ENCODE measurements around the gene GRIK4.

The GRIK4 gene

GRCh38 chr11:120942701-120943100 is 431.2 kb downstream of the GRIK4 start:
- Histone ChIP-seq H3K27ac (ENCODE audit: low read depth, low read length, poor library complexity, severe bottlenecking) (no peak overlapping the region), H4K20me1 (ENCODE audit: insufficient read depth, low read length) (no peaks in the 10 kb centered on the region), H3F3A (ENCODE audit: insufficient read depth, low read length) (no peaks in the 10 kb centered on the region), H3K9ac (ENCODE audit: low read length) (no peak overlapping the region), H3K9me2 (ENCODE audit: low read depth, low read length) (no peaks in the 10 kb centered on the region), H3K27me3 (ENCODE audit: insufficient read depth, low read length) (no peaks in the 10 kb centered on the region), H3K79me2 (ENCODE audit: insufficient read depth, low read length) (no peaks in the 10 kb centered on the region), H3K4me2 (ENCODE audit: low read length) (no peak overlapping the region), H3K4me1 (ENCODE audit: insufficient read depth, low read length, severe bottlenecking) (no peaks in the 10 kb centered on the region), H2AFZ (ENCODE audit: low read length) (no peak overlapping the region), H3K9me3 (ENCODE audit: low read length) (peaks cover 9% of the 10 kb centered on the region; the same call in 1 of the 2 replicates), H3K36me3 (ENCODE audit: insufficient read depth, low read length) (no peaks in the 10 kb centered on the region), H3K4me3 (ENCODE audit: low read depth, low read length, poor library complexity, severe bottlenecking) (no peak overlapping the region)
- TF ChIP-seq EZH2 (IDR thresholded peaks at IDR 0.05; ENCODE audit: borderline replicate concordance, low read length) (no peak), CTCF (IDR thresholded peaks at IDR 0.05; ENCODE audit: low read length) (no peak)

DNA sequence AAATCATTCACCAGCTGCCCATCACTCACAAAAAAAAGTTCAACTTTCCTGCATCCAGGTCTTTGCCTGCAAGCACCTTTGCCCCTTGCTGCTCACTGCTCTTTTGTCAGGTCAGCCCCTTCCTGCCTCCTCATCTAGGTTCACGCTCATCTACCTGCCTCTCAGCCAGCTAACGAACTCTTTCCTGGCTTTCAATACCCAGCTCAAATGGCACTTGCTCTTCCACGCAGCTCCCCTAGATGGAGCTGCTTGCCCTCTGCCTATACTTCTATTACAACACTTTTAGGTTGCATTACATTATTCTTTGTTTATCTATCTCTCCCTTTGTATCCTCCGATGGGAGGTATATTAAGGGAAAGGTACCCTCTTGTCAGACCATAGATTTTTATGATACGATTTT is 433.5 kb downstream of the GRIK4 start:
- TF ChIP-seq EZH2 (IDR thresholded peaks at IDR 0.05; ENCODE audit: borderline replicate concordance, low read length): no peak
- no peak; the same call in 1 of the 2 replicates for TF ChIP-seq CTCF (IDR thresholded peaks at IDR 0.05; ENCODE audit: low read length)
- peaks cover 9% of the 10 kb centered on the region; the same call in 1 of the 2 replicates for H3K9me3 ChIP-seq (ENCODE audit: low read length)
- no peaks in the 10 kb centered on the region for H3K36me3 ChIP-seq (ENCODE audit: insufficient read depth, low read length)
- no peak overlapping the region for H3K9ac ChIP-seq (ENCODE audit: low read length)
- no peaks in the 10 kb centered on the region for H3K79me2 ChIP-seq (ENCODE audit: insufficient read depth, low read length)
- no peaks in the 10 kb centered on the region for H3K9me2 ChIP-seq (ENCODE audit: low read depth, low read length)
- no peaks in the 10 kb centered on the region for H3K4me1 ChIP-seq (ENCODE audit: insufficient read depth, low read length, severe bottlenecking)
- no peaks in the 10 kb centered on the region for H4K20me1 ChIP-seq (ENCODE audit: insufficient read depth, low read length)
- H3K27ac ChIP-seq (ENCODE audit: low read depth, low read length, poor library complexity, severe bottlenecking): no peak overlapping the region
- H3F3A ChIP-seq (ENCODE audit: insufficient read depth, low read length): no peaks in the 10 kb centered on the region
- no peak overlapping the region for H2AFZ ChIP-seq (ENCODE audit: low read length)
- H3K4me2 ChIP-seq (ENCODE audit: low read length): no peak overlapping the region
- no peaks in the 10 kb centered on the region for H3K27me3 ChIP-seq (ENCODE audit: insufficient read depth, low read length)
- H3K4me3 ChIP-seq (ENCODE audit: low read depth, low read length, poor library complexity, severe bottlenecking): no peak overlapping the region

DNA sequence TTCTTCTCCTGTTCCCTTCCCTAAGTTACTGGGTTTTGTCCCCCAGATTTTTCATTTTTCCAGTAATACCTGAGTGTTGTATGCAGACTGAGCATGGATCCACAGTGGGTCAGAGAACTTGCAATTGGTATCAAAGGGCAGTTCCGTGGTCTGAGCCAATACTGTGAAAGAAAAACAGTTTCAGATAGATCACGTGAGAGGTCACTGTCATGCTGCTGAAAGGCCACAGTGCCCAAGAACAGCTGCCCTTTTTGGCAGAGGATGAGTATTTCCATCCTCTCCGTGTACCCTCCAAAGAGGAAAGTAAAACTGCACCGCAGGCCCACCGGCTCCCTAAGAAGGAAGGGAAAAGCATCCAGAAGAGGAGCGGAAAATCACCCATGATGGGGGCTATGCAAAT is 439.3 kb downstream of the GRIK4 start:
- Histone ChIP-seq H3F3A (ENCODE audit: insufficient read depth, low read length) (no peaks in the 10 kb centered on the region), H3K9me3 (ENCODE audit: low read length) (no peaks in the 10 kb centered on the region), H3K4me3 (ENCODE audit: low read depth, low read length, poor library complexity, severe bottlenecking) (no peak overlapping the region), H4K20me1 (ENCODE audit: insufficient read depth, low read length) (no peaks in the 10 kb centered on the region), H3K4me1 (ENCODE audit: insufficient read depth, low read length, severe bottlenecking) (no peaks in the 10 kb centered on the region), H3K9ac (ENCODE audit: low read length) (no peak overlapping the region), H3K27ac (ENCODE audit: low read depth, low read length, poor library complexity, severe bottlenecking) (no peak overlapping the region), H3K79me2 (ENCODE audit: insufficient read depth, low read length) (no peaks in the 10 kb centered on the region), H3K4me2 (ENCODE audit: low read length) (no peak overlapping the region), H3K36me3 (ENCODE audit: insufficient read depth, low read length) (no peaks in the 10 kb centered on the region), H3K27me3 (ENCODE audit: insufficient read depth, low read length) (no peaks in the 10 kb centered on the region), H3K9me2 (ENCODE audit: low read depth, low read length) (no peaks in the 10 kb centered on the region), H2AFZ (ENCODE audit: low read length) (no peak overlapping the region)
- no peak for TF ChIP-seq CTCF (IDR thresholded peaks at IDR 0.05; ENCODE audit: low read length)
- TF ChIP-seq EZH2 (IDR thresholded peaks at IDR 0.05; ENCODE audit: borderline replicate concordance, low read length): no peak

Data from OCI-LY1 (cell line).